SJCRH30 (cell line): ENCODE results near the gene SQOR. TPM values are rescaled to one million over a fixed set of nuclear protein-coding genes. Genes with fewer than 3 reads are reported as not detected.
A peak's percentile ranks its signal among the peaks of the same experiment; 100 is the strongest.

Source experiments
- DNase-seq, 2 experiments: peaks; one replicate each; pipeline ENCODE4 v3.0.0-alpha.2; 2015 to 2020
- H3K27ac ChIP-seq: fragments of 250-450 bp; sonication (Bioruptor Pico); 2 replicates; pipeline ENCODE4 v1.5.1; 2020; ENCODE audit warnings: mild to moderate bottlenecking, moderate library complexity
- H3K27me3 ChIP-seq: fragments of 250-450 bp; sonication (Bioruptor Pico); 2 replicates; pipeline ENCODE4 v1.5.1; 2020; ENCODE audit warnings: mild to moderate bottlenecking, moderate library complexity
- H3K36me3 ChIP-seq: fragments of 250-450 bp; sonication (Bioruptor Pico); 2 replicates; pipeline ENCODE4 v1.5.1; 2020; ENCODE audit warnings: mild to moderate bottlenecking, moderate library complexity
- H3K4me1 ChIP-seq: fragments of 250-450 bp; sonication (Bioruptor Pico); 2 replicates; pipeline ENCODE4 v1.5.1; 2020; ENCODE audit warnings: mild to moderate bottlenecking, moderate library complexity
- H3K4me3 ChIP-seq: fragments of 250-450 bp; sonication (Bioruptor Pico); 2 replicates; pipeline ENCODE4 v1.5.1; 2020; ENCODE audit warnings: mild to moderate bottlenecking, moderate library complexity
- H3K9me3 ChIP-seq: fragments of 250-450 bp; sonication (Bioruptor Pico); replicated peaks from 2 replicates; pipeline ENCODE4 v1.5.1; 2020; ENCODE audit warnings: mild to moderate bottlenecking, moderate library complexity
- total RNA-seq: library from RNA; depleted of rRNA; stranded (reverse); fragments of >200 nt; shearing (Covaris generic); gene quantifications from 2 replicates; pipeline ENCODE4 v1.2.3, GENCODE V29; 2014

The SQOR gene
- total RNA-seq, 1 experiment from 2014 or later: 0.67 TPM

DNA sequence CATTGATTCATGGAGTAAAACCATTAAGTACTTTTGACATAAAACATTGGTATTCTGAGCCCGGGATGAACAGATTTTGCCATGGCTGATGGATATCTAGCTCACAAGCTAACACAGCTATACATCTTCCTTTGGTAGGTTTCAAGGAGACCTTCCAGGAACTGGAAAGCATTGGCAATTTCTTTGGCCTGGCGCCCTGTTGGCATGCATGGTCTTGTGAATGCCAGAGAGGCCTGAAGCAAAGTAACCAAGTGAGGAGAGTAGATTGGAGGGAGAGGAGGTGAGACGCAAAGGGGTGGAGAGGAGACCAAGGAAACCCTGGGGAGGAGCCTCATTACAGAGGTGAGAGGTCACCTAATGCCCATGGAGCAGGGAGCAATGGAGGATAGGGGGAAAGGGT lies 67.2 kb downstream of the SQOR start:
- Histone ChIP-seq H3K27ac (no peak overlapping the region), H3K4me3 (no peak overlapping the region), H3K9me3 (no peaks in the 10 kb centered on the region), H3K36me3 (no peaks in the 10 kb centered on the region), H3K4me1 (peaks cover 3% of the 10 kb centered on the region; the same call in 1 of the 2 replicates), H3K27me3 (peaks cover 5% of the 10 kb centered on the region; the same call in 1 of the 2 replicates)
- DNase-seq: no peak

DNA sequence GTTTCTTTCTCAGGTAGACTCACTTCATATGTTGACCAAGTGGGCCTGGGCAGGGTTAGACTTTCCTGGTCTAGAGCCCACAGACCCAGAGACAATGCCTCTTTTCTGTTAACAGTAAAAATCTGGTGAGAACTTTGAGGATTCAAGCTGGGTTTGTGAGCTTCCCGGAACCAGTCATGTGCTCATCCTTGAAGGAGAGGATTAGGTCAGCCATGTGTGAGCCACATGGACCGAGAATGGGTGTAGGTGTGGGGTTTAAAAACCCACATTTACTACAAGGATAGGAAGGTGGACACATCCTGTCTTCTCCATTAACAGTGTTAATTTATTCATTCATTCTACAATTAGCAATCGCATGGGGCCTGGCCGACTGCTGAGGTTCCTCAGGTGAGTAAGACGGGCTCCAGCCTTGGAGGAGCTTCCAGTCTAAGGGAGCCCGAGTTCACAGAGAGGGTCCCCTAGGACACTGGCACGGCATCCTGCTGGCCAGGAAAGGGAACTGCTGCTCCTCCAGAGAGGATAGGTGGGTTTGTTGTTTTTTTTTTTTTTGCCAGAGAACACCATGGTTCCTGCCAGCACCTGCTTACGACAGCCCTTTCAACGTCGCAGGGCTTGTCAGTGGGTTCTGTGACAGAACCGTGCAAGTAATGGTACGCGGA lies 69.0 kb downstream of the SQOR start:
- H3K27me3 ChIP-seq: peaks cover 8% of the 10 kb centered on the region; the same call in 1 of the 2 replicates
- H3K36me3 ChIP-seq: no peaks in the 10 kb centered on the region
- no peak for DNase-seq
- no peak overlapping the region for H3K27ac ChIP-seq
- no peaks in the 10 kb centered on the region for H3K9me3 ChIP-seq
- no peak overlapping the region for H3K4me3 ChIP-seq
- H3K4me1 ChIP-seq: peaks cover 3% of the 10 kb centered on the region; the same call in 1 of the 2 replicates

DNA sequence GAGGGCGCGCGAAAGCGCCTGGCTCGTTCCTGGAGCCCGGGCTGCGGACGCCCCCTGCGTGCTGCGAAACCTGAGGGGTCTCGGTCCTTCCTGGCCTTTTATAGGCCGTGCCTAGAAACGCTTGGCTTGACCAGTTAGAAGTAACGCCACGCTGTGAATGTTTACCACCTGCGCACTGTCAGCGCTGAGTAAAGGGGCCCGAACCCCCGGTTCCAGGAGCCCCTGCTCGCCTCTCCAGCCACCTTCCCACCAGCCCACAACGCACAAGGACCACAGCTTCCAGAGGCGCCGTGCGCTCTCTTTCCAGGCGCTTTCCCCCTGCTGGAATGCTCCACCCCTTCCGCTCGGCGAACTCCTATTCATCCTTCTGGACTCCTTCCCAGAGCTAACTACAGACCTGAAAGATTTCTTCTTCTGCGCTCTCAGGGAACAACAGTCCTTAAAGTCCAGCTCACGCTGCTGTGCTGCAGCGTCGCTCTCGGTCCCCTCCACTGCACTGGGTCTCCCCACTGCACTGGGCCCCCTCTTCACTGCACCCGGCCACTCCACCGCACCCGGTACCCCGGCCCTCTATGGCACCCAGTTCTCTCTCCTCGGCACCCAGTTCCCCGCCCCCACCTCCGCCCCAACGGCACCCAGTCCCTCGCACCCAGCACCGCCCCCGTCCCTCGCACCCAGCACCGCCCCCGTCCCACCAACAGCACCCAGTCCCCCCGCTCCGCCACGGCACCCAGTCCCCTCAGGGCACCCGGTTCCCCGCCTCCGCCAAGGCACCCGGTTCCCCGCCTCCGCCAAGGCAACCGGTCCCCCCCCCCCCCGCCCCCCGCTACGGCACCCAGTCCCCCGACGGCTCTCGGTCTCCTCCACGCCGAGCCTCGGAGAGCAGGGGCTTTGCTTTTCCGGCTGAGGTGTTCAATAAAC lies 69.8 kb downstream of the SQOR start:
- Histone ChIP-seq H3K9me3 (no peaks in the 10 kb centered on the region), H3K4me1 (peaks cover 3% of the 10 kb centered on the region; the same call in 1 of the 2 replicates), H3K27ac (no peak overlapping the region), H3K27me3 (peaks cover 11% of the 10 kb centered on the region; the same call in 1 of the 2 replicates), H3K4me3 (peak overlapping the region; percentile 53), H3K36me3 (no peaks in the 10 kb centered on the region)
- no peak for DNase-seq

DNA sequence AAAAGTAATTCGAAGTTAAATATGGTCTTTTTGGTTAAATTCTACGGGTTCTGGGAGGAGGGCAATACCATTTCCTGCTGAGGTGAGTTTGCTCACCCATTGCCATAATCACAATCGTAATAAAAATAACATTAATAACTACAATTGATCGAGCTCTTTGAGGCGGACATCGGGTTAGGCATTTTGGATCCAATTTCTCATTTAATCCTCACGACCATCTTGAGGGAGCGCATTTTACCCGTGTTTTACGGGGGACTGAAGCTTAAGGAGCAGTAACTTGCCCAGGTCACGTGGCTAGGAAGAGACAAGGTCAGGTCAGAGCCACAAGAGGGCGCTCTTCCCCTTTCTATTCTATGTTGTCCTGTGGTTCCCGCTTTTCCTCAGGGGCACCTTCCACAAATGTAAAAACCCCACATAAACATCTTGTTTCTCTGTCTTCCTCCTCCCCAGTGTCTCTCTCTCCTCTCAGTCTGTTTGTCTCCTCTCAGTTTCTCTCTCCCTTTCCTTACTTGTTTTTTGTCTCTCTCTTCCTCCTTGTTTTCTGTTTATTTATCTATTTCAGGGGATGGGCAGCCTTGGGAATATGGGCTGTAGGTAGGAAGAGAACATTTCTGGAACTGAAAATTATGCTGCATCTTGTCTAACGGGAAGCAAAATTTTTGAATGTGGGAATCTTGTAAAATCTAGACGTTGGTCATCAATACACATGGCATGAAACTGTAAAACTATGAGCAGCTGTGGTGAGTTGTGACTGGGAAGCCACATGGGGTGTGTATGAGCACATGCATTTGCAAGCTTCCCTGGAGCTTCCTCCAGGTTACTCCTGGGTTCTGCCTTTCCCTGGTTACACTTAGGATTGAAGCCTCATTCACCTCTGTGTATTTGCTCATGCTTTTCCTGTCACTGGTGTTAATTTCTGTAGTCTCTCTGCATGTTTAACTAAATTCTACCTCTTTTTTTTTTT lies 71.0 kb downstream of the SQOR start:
- DNase-seq: peak; percentile 75 to 95
- H3K36me3 ChIP-seq: no peaks in the 10 kb centered on the region
- H3K4me3 ChIP-seq: peak overlapping the region; percentile 53
- H3K27ac ChIP-seq: no peak overlapping the region
- peaks cover 3% of the 10 kb centered on the region; the same call in 1 of the 2 replicates for H3K4me1 ChIP-seq
- H3K27me3 ChIP-seq: peaks cover 11% of the 10 kb centered on the region; the same call in 1 of the 2 replicates
- H3K9me3 ChIP-seq: no peaks in the 10 kb centered on the region

DNA sequence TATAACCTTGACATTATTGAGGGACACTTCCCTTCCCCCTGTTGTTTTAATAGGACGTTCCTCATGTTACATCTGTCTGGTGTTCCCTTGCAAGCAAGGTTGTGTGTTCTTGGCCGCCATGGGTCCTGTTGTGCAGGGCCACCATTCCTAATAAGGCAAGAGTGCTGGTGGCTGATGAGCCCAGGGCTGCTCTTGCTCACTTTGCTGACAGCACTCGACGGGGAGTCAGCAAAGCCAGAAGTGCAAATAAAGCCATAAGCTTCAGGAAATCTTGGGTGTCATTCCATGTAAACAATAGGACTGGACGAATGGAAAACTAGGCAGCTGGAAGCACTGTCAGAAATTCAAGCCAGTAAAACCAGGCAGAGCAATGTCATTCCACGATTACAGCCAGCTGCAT lies 75.8 kb downstream of the SQOR start:
- H3K4me3 ChIP-seq: no peak overlapping the region
- DNase-seq: no peak
- no peak overlapping the region for H3K27ac ChIP-seq
- H3K27me3 ChIP-seq: peaks cover 8% of the 10 kb centered on the region; the same call in 1 of the 2 replicates
- no peaks in the 10 kb centered on the region for H3K36me3 ChIP-seq
- H3K9me3 ChIP-seq: no peaks in the 10 kb centered on the region
- no peaks in the 10 kb centered on the region for H3K4me1 ChIP-seq

DNA sequence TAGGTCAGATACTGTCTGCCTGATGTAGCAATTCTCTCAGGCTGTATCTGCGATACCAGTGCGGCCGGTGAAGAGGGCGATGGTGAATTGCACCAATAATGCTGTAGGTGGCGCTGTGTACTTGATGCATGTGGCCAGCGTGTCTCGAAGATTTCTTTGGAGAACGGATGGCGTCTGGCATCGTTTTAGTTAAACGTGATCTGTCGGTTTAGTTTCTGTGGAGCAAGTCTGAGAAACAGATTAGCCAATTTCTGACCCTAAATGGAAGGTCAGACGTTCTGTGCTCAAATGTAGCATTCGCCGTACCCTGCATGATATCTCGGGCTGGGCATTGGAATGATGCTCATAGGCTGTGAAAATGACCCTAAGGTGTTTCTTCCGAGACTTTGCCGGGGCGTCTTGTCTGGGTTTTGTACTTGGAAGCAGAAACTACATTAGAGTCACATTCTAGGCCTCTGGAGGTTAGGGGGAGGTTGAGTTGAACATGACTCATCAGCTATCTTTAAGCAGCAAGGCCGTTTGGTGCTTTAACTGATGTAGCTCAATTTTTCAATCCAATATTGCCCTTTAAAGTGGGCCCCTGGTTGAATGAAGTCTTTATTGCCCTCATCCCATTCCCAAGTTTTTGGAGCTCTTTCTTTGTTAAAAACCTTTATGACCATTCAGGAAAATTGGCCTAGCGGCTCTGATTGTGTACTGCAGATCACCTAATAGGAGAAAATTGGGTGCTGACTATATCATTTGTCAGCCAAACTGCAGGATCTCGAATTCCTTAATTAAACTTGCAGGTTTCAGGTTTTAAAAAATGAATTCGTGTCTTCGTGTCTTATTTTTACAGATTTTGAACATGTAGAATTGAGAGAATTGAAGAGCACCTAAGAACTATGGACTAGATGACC lies 80.0 kb downstream of the SQOR start:
- Histone ChIP-seq H3K36me3 (no peaks in the 10 kb centered on the region), H3K27ac (no peak overlapping the region), H3K9me3 (no peaks in the 10 kb centered on the region), H3K27me3 (no peaks in the 10 kb centered on the region; the same call in 1 of the 2 replicates), H3K4me1 (no peaks in the 10 kb centered on the region), H3K4me3 (no peak overlapping the region)
- DNase-seq: peak; percentile 58 to 84

DNA sequence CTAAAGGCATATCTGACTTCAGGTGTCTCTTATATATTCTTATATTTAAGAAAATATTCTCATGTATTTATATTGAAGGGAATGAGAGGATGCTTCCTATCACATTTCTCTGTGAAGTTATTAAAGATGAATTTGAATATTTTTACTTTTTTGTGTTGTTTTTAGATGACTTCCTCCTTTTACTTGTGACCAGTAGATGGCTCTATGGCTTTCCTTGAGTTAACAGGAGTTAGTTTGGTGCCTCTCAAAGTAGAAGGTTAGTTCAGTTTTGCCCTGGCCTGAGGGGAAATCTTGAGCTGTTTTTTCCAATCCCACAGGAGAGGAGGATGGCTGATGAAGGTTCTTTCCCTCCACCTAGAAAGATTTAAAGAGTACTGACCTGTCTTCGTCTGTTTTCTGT lies 80.7 kb downstream of the SQOR start:
- Histone ChIP-seq H3K4me3 (no peak overlapping the region), H3K27me3 (no peaks in the 10 kb centered on the region; the same call in 1 of the 2 replicates), H3K27ac (no peak overlapping the region), H3K9me3 (no peaks in the 10 kb centered on the region), H3K36me3 (no peaks in the 10 kb centered on the region), H3K4me1 (no peaks in the 10 kb centered on the region)
- peak in 1 of 2 experiments; percentile 35 for DNase-seq

DNA sequence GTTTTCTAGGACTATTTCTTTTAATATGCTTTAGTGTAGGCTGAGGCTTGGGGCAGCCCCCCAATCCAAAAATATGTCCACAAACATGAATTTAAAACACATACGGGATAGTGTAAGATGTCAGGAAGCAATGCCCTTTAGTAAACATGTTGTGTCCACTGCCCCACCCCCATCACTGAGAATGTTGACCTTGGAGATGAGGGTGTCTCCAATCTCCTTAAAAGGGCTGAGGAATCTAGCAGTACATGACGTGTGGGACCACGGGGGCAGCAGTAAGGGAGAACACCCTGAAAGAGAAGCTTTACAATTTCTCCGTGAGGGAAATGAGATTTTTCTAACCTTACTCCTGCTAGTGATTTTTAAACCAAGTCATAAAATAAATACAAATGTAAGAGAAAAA lies 84.7 kb downstream of the SQOR start:
- Histone ChIP-seq H3K27ac (no peak overlapping the region), H3K27me3 (no peaks in the 10 kb centered on the region; the same call in 1 of the 2 replicates), H3K4me1 (no peaks in the 10 kb centered on the region), H3K36me3 (no peaks in the 10 kb centered on the region), H3K9me3 (no peaks in the 10 kb centered on the region), H3K4me3 (no peak overlapping the region)
- no peak for DNase-seq

DNA sequence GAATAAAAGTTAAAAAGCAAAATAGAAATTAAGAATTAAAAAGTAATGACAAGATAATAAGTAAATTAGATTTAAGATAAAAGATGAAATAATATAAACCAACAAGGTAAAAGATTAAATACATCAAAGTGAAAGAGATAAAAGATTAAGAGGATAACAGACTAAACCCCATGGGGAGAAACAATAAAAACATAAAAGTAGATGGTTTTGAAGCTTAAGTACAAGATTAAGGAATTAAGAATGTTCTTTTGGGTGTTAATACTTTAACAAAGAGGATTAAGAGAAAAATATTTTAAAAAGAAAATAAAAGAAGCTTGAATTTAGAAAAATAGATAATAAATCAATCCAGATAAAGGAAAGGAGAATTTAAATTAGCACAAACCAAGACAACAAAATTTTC lies 85.4 kb downstream of the SQOR start:
- H3K27me3 ChIP-seq: no peaks in the 10 kb centered on the region; the same call in 1 of the 2 replicates
- no peak for DNase-seq
- no peaks in the 10 kb centered on the region for H3K36me3 ChIP-seq

DNA sequence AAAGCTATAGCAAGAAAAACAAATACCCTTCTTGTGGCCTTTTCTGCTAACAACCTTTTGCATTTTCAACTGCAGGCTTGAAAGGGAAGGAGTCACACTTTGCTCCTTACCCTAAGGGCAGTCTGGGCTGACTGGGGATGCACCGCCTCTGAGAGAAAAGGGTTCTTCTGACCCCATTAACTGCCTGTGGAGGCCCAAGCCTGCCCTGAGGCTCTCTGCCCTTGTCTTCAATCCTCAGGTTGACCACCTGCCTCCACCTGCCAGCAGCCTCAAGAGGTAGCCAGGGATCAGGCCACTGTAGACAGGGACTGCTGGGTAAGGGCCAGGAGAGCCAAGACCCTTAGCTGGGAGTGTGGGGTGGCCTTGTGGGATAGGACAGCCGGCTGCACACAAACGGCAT lies 93.8 kb downstream of the SQOR start:
- H3K27ac ChIP-seq: no peak overlapping the region
- no peaks in the 10 kb centered on the region for H3K4me1 ChIP-seq
- DNase-seq: no peak
- H3K4me3 ChIP-seq: no peak overlapping the region
- H3K36me3 ChIP-seq: no peaks in the 10 kb centered on the region
- peaks cover 12% of the 10 kb centered on the region for H3K27me3 ChIP-seq
- no peaks in the 10 kb centered on the region for H3K9me3 ChIP-seq

More for the DNA sequence above, 85.4 kb downstream of the SQOR start:
- H3K4me1 ChIP-seq: no peaks in the 10 kb centered on the region
- no peak overlapping the region for H3K27ac ChIP-seq
- no peak overlapping the region for H3K4me3 ChIP-seq
- H3K9me3 ChIP-seq: no peaks in the 10 kb centered on the region

DNA sequence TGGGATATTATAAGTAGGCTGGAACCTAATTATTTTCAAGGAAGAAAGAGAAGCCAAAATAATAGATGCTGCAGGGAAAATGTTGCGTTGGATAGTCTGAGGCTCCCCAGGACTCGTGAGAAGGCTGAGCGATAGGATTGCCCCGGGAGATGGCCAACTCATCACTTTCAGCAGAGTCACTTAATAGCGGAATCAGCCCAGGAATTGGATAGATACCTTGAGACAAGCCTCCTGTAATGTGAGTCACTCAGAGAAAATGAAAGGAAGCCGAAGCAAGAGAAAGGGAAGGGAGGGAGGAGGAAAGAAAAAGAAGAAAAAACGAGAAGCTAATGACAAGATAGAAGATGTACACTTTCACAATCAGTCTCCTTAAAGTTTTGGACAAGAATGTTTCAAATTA lies 94.3 kb downstream of the SQOR start:
- H3K27me3 ChIP-seq: peaks cover 12% of the 10 kb centered on the region
- H3K27ac ChIP-seq: no peak overlapping the region
- H3K4me3 ChIP-seq: no peak overlapping the region
- no peaks in the 10 kb centered on the region for H3K9me3 ChIP-seq
- no peaks in the 10 kb centered on the region for H3K4me1 ChIP-seq
- DNase-seq: no peak
- H3K36me3 ChIP-seq: no peaks in the 10 kb centered on the region

DNA sequence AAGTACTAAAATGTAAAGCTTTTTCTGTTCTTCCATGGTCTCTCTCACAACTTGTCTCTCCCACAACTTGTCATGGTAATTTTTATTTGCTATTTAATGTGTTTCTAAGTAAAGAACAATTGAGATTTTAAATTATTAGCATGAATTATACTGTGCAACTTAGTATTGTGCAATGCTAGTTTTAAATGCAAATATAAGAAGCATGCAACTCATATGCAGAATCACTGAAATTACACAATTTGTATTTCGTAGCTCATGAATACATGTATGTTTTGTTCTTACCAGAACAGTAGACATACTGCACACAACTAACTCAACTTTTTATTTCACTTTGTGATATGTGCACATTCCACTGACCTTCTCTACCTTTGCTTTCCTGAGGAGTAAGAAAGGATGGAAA lies 96.5 kb downstream of the SQOR start:
- H3K27me3 ChIP-seq: peaks cover 12% of the 10 kb centered on the region
- no peaks in the 10 kb centered on the region for H3K9me3 ChIP-seq
- no peak overlapping the region for H3K27ac ChIP-seq
- H3K4me3 ChIP-seq: no peak overlapping the region
- H3K36me3 ChIP-seq: no peaks in the 10 kb centered on the region
- H3K4me1 ChIP-seq: no peaks in the 10 kb centered on the region
- no peak for DNase-seq

DNA sequence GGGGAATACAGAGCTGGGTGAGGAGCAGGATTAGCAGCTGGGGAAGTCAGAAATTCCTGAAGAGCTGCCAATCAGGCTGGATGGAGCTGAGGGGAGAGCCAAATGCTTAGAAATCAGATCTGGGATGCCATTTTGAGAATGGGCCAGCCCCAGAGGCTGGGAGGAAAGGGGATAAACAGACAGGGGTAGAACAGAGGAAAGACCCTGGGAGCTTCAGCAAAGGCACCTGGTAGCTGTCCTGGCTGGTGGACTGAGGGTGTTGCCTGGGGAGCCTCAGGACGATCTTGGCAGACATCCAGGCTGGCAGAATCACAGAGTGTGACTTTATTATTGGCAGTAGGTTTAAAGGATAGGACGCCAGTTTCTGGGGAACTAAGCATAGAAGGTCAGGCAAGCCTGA lies 97.8 kb downstream of the SQOR start:
- Histone ChIP-seq H3K27me3 (peaks cover 13% of the 10 kb centered on the region), H3K4me3 (no peak overlapping the region), H3K9me3 (no peaks in the 10 kb centered on the region), H3K27ac (no peak overlapping the region), H3K4me1 (no peaks in the 10 kb centered on the region), H3K36me3 (no peaks in the 10 kb centered on the region)
- peak in 1 of 2 experiments; percentile 21 for DNase-seq
